NOMO-1 treated with DMSO at 0.1 percent for 48 hours (cell line): ENCODE data around the gene KIAA0408.
A peak's percentile ranks its signal among the peaks of the same experiment; 100 is the strongest.
"Not testable (repeated sequence)": the region's sequence is repeated elsewhere in the genome, so short reads cannot be mapped to it uniquely, and the experiment has no call there.

Source experiments
- DNase-seq: peaks from one replicate; lab custom pipeline; 2025; ENCODE audit not compliant: unreplicated experiment; lab: John Stamatoyannopoulos, UW

Gene KIAA0408

GRCh38 chr6:127464161-127464880 lies 5.1 kb upstream of the KIAA0408 start:
- no peak for DNase-seq

- DNase-seq, result no peak
These were observed 3.9 kb upstream of the KIAA0408 start for GRCh38 chr6:127463056-127463455.

GRCh38 chr6:127462376-127462775 lies 3.2 kb upstream of the KIAA0408 start:
- no peak for DNase-seq

- no peak for DNase-seq
These were observed 1.3 kb upstream of the KIAA0408 start for GRCh38 chr6:127460465-127460864.

DNA sequence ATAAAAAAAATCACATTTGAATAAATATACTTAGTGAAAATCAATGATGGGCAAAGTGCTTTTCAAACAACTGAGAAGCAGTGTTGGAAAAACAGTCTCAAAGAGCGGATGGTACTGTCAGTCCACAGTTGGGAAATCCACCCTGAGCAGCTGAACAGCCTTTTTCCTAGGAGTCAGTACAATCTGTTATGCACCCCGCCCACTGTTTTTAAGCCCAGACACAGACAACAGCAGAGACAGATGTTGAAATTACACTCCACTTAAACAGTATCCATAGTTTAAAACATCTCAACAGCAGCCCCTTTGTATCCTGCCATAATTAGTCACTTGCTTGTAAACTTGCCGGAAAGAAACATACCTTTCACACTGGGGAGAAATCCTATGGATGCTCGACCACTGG lies 372 bp downstream of the KIAA0408 start:
- no peak for DNase-seq

- no peak for DNase-seq
These were observed 967 bp downstream of the KIAA0408 start for GRCh38 chr6:127458222-127458621.

- peak; percentile 97 for DNase-seq
These were observed 1.6 kb downstream of the KIAA0408 start for GRCh38 chr6:127457456-127458064.

GRCh38 chr6:127456465-127456864 lies 2.7 kb downstream of the KIAA0408 start:
- no peak for DNase-seq

GRCh38 chr6:127453845-127454619 lies 5.2 kb downstream of the KIAA0408 start:
- no peak for DNase-seq

DNA sequence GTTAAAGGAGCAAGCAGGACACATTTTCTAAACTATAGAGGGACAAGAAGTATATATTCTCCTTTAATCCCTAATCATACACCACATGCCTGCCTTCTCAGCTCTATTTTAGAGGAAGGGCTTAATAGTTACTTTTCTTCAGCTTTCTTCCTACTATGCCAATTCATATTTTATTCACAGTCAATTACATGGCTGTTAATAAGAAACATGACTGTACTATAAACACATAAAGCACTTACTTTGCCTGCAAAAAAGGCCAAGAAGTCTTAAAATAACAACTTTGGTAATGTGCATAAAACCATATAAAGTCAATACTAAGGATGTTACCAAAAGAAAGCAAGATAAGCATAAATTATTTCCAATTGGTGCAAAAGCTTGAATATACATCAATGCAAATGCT lies 6.4 kb downstream of the KIAA0408 start:
- DNase-seq, result no peak

- DNase-seq, result no peak
These were observed 7.8 kb downstream of the KIAA0408 start for GRCh38 chr6:127451388-127451787.

GRCh38 chr6:127447780-127448179 lies 11.4 kb downstream of the KIAA0408 start:
- no peak for DNase-seq

DNA sequence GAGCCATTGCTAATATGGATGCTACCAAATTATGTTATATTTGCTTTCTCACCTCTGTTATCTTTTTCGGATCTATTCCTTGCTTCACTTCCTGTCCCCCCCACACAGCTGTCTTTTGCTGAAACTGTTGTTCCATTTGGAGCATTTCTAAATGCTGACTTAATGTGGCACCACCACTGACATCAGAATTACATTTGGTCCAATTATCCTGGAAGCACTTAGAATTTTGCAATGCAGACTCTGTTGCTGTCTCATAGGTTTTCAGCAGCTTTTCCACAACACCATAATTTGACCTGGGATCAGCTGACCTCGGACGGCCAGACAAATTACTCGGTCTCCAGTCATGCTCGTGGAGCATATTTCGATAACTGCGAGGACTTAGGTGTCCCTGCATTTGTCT lies 12.8 kb downstream of the KIAA0408 start:
- DNase-seq, result no peak

DNA sequence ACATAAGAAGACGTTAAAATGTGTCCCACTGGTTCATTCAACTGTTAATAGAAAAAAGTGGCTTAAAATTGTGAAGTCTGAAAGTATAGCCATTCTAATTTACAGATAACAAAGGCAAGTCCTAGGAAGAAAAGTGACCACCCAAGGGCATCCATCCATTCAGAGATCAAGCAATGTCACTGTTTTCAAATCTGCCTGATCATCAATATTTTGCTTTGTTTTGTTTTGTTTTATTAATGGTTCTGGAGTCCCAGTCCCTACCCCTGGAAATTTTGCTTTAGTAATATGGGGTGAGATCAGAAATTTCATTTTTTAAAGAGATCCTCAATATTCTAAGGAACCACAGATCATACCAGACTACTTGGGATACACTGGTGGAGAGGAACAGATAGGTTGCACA lies 17.3 kb downstream of the KIAA0408 start:
- DNase-seq, result no peak

DNA sequence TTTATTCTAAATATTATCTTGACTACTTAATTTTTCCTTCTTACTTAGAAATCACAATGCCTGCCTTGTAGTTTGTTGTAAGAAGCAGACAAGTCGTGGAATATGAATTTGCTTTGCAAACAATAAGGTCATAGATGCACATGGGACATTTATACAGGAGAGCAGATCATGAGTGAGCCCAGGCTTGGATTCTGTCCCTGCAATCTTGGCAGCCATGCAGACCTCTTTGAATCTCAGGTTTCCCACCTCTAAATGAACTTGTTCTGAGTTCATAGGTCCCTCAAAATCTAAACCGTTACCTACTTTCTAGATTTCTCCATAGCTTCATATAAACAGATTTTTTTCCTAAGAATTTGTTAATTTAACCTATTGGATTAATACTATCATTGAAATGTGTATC lies 19.5 kb downstream of the KIAA0408 start:
- no peak for DNase-seq

- no peak for DNase-seq
These were observed 22.5 kb downstream of the KIAA0408 start for GRCh38 chr6:127436578-127437110.

- no peak for DNase-seq
These were observed 23.5 kb downstream of the KIAA0408 start for GRCh38 chr6:127435626-127436220.

DNA sequence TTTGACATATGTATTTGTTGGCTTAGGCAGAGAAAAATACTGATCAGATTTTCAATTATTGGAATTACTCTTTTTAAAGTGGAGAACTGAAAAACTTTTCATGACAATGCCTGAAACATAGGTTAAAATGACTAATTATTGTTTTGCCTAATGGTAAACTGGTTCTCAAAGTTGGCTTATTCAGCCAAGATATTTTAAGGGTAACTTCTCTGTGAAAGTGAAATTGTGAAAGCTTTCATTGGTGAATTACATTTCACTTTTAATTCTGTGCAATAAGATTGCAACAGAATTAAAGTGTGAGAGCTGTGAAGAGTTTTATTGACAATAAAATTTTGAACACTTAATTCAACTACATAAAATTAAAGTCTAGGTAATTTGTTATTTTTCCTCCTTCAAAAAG lies 24.5 kb downstream of the KIAA0408 start:
- DNase-seq, result no peak

DNA sequence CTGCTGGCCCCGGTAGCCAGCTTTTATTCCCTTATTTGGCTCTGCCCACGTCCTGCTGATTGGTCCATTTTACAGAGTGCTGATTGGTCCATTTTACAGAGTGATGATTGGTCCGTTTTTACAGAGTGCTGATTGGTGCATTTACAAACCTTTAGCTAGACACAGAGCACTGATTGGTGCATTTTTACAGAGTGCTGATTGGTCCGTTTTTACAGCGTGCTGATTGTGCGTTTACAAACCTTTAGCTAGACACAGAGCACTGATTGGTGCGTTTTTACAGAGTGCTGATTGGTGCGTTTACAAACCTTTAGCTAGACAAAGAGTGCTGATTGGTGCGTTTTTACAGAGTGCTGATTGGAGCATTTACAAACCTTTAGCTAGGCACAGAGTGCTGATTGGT lies 30.6 kb downstream of the KIAA0408 start:
- DNase-seq, result not testable (repeated sequence)

DNA sequence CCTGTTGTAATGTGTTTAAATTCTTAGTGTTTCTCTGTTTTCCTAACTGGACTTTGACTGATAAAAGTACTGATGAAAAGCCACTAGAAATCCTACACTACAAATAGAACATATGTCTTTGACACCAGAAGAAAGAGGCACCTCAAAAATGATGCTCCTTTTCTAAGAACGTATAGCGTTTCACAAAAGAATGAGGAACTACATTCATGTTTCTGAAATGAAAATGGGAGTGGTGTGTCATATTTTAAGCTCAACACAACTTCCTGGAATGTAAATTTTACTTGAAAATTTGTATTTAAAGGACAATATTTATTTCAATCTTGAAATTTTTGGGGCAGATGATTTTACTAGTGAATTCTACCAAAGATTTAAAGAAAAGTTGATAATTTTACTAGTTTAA lies 35.3 kb downstream of the KIAA0408 start:
- peak; percentile 57 for DNase-seq

- not testable (repeated sequence) for DNase-seq
These were observed 38.0 kb downstream of the KIAA0408 start for GRCh38 chr6:127421164-127421563.
